Measurements from ENCODE around the gene SCD5.

SCD5 gene

GRCh38 chr4:82613121-82613520 is 185.5 kb downstream of the SCD5 start:
- DNase-seq (ENCODE audit: insufficient read length): no peak
- TF ChIP-seq TAF1 (IDR thresholded peaks at IDR 0.05; ENCODE audit: borderline replicate concordance, low read depth, low read length) (no peak), POLR2AphosphoS5 (IDR thresholded peaks at IDR 0.05; ENCODE audit: low read depth, low read length) (no peak), POLR2A (IDR thresholded peaks at IDR 0.05; ENCODE audit: low read depth, low read length) (no peak)
- no peak for FAIRE-seq

- TF ChIP-seq POLR2A (IDR thresholded peaks at IDR 0.05; ENCODE audit: low read depth, low read length) (no peak), TAF1 (IDR thresholded peaks at IDR 0.05; ENCODE audit: borderline replicate concordance, low read depth, low read length) (no peak), POLR2AphosphoS5 (IDR thresholded peaks at IDR 0.05; ENCODE audit: low read depth, low read length) (no peak)
- FAIRE-seq: no peak
- no peak for DNase-seq (ENCODE audit: insufficient read length)
These were observed 186.6 kb downstream of the SCD5 start for GRCh38 chr4:82611982-82612381.

- TF ChIP-seq TAF1 (IDR thresholded peaks at IDR 0.05; ENCODE audit: borderline replicate concordance, low read depth, low read length): no peak
- no peak for TF ChIP-seq POLR2AphosphoS5 (IDR thresholded peaks at IDR 0.05; ENCODE audit: low read depth, low read length)
- TF ChIP-seq POLR2A (IDR thresholded peaks at IDR 0.05; ENCODE audit: low read depth, low read length): no peak
- FAIRE-seq (no peak), DNase-seq (ENCODE audit: insufficient read length) (no peak)
These were observed 187.1 kb downstream of the SCD5 start for GRCh38 chr4:82611527-82611926.

GRCh38 chr4:82610041-82610440 is 188.6 kb downstream of the SCD5 start:
- DNase-seq (ENCODE audit: insufficient read length) (no peak), FAIRE-seq (no peak)
- no peak for TF ChIP-seq POLR2A (IDR thresholded peaks at IDR 0.05; ENCODE audit: low read depth, low read length)

GRCh38 chr4:82606622-82607021 is 192.0 kb downstream of the SCD5 start:
- TF ChIP-seq TAF1 (IDR thresholded peaks at IDR 0.05; ENCODE audit: borderline replicate concordance, low read depth, low read length): no peak
- no peak for TF ChIP-seq POLR2A (IDR thresholded peaks at IDR 0.05; ENCODE audit: low read depth, low read length)
- TF ChIP-seq POLR2AphosphoS5 (IDR thresholded peaks at IDR 0.05; ENCODE audit: low read depth, low read length): no peak
- no peak for FAIRE-seq
- no peak for DNase-seq (ENCODE audit: insufficient read length)

- no peak for TF ChIP-seq POLR2A (IDR thresholded peaks at IDR 0.05; ENCODE audit: low read depth, low read length)
- no peak for FAIRE-seq
- no peak for DNase-seq (ENCODE audit: insufficient read length)
These were observed 194.1 kb downstream of the SCD5 start for GRCh38 chr4:82604522-82604921.

- DNase-seq (ENCODE audit: insufficient read length) (no peak), FAIRE-seq (no peak)
- TF ChIP-seq POLR2AphosphoS5 (IDR thresholded peaks at IDR 0.05; ENCODE audit: low read depth, low read length) (no peak), POLR2A (IDR thresholded peaks at IDR 0.05; ENCODE audit: low read depth, low read length) (no peak), TAF1 (IDR thresholded peaks at IDR 0.05; ENCODE audit: borderline replicate concordance, low read depth, low read length) (no peak)
These were observed 197.2 kb downstream of the SCD5 start for GRCh38 chr4:82601242-82602015.

GRCh38 chr4:82599336-82599735 is 199.3 kb downstream of the SCD5 start:
- FAIRE-seq (no peak), DNase-seq (ENCODE audit: insufficient read length) (no peak)

GRCh38 chr4:82594456-82594855 is 204.1 kb downstream of the SCD5 start:
- no peak for DNase-seq (ENCODE audit: insufficient read length)
- FAIRE-seq: no peak
- TF ChIP-seq POLR2A (IDR thresholded peaks at IDR 0.05; ENCODE audit: low read depth, low read length): no peak
- no peak for TF ChIP-seq TAF1 (IDR thresholded peaks at IDR 0.05; ENCODE audit: borderline replicate concordance, low read depth, low read length)
- no peak for TF ChIP-seq POLR2AphosphoS5 (IDR thresholded peaks at IDR 0.05; ENCODE audit: low read depth, low read length)

More at GRCh38 chr4:82599336-82599735, 199.3 kb downstream of the SCD5 start:
- TF ChIP-seq TAF1 (IDR thresholded peaks at IDR 0.05; ENCODE audit: borderline replicate concordance, low read depth, low read length) (no peak), POLR2AphosphoS5 (IDR thresholded peaks at IDR 0.05; ENCODE audit: low read depth, low read length) (no peak), POLR2A (IDR thresholded peaks at IDR 0.05; ENCODE audit: low read depth, low read length) (no peak)

GRCh38 chr4:82593411-82593810 is 205.2 kb downstream of the SCD5 start:
- FAIRE-seq (no peak), DNase-seq (ENCODE audit: insufficient read length) (no peak)
- TF ChIP-seq TAF1 (IDR thresholded peaks at IDR 0.05; ENCODE audit: borderline replicate concordance, low read depth, low read length): no peak
- TF ChIP-seq POLR2A (IDR thresholded peaks at IDR 0.05; ENCODE audit: low read depth, low read length): no peak
- no peak for TF ChIP-seq POLR2AphosphoS5 (IDR thresholded peaks at IDR 0.05; ENCODE audit: low read depth, low read length)

GRCh38 chr4:82592639-82593038 is 206.0 kb downstream of the SCD5 start:
- DNase-seq (ENCODE audit: insufficient read length): no peak
- no peak for TF ChIP-seq POLR2A (IDR thresholded peaks at IDR 0.05; ENCODE audit: low read depth, low read length)
- TF ChIP-seq POLR2AphosphoS5 (IDR thresholded peaks at IDR 0.05; ENCODE audit: low read depth, low read length): no peak
- TF ChIP-seq TAF1 (IDR thresholded peaks at IDR 0.05; ENCODE audit: borderline replicate concordance, low read depth, low read length): no peak
- no peak for FAIRE-seq

- TF ChIP-seq POLR2AphosphoS5 (IDR thresholded peaks at IDR 0.05; ENCODE audit: low read depth, low read length) (no peak), POLR2A (IDR thresholded peaks at IDR 0.05; ENCODE audit: low read depth, low read length) (no peak), TAF1 (IDR thresholded peaks at IDR 0.05; ENCODE audit: borderline replicate concordance, low read depth, low read length) (no peak)
- FAIRE-seq (no peak), DNase-seq (ENCODE audit: insufficient read length) (no peak)
These were observed 207.0 kb downstream of the SCD5 start for GRCh38 chr4:82591592-82591991.
